HG03097 (cell line): ENCODE measurements around the gene MITF.

ENCODE experiments used
- ATAC-seq: cut with Tn5 transposase; IDR thresholded peaks from one replicate; pipeline ENCODE4 v1.9.1; 2021; ENCODE audit not compliant: unreplicated experiment, low FRiP score

The MITF gene

DNA sequence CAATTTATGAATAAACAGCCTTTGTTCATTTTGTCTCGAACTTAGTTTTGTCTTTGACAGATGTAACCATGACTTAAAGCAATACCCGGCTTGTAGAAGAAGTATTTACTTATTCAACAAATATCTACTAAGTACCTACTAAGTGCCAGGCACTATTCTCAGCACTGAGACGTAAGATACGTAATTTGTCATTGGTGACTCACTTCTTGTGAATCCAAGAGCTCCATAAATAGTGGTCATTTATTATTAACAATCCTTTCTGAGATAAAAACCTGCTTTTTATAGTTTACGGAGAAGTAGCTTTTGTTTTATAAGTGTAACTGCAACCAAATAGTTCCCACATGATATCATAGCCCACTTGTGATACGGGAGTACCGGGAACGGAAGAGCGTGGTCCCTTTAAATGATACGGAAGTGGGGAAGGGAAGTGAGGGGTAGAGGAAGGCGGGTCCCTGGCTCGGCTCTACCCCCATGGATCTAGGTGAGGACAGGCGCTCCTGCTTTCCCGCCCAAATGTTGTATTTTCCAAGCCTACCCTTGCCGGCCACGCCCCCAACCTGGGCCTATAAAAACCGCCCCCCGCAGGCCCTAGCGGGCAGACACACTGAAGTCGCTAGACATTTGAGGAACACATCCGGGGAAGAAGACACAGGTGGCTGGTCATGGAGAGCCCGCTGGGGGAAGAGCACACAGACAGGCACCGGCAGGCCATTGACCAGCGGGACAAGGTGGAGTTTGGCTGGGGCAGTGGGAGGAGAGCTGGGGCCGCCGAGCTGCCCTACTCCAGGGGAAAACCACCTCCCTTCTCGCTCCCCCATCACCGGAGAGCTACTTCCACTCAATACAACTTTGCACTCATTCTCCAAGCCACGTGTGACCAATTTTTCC is 260.1 kb downstream of the MITF start, which contains the start of gene SAMMSON:
TSS of gene SAMMSON (plus strand) at position 594 of the 888 bp plus-strand sequence.
- no peak for ATAC-seq

DNA sequence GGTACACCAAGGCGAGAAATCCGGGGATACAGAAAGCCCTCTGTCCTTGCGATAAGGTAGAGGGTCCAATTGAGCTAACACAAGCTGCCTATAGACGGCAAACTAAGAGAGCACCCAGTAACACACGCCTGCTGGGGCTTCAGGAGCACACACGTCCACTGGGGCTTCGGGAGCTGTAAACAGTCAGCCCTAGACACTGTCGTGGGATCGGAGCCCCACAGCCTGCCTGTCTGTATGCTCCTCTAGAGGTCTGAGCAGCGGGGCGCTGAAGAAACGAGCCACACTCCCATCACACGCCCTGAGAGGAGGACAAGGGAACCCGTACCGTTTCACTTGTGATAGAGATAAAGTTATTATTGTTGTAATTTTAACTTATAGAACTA is 260.8 kb downstream of the MITF start:
- no peak for ATAC-seq

DNA sequence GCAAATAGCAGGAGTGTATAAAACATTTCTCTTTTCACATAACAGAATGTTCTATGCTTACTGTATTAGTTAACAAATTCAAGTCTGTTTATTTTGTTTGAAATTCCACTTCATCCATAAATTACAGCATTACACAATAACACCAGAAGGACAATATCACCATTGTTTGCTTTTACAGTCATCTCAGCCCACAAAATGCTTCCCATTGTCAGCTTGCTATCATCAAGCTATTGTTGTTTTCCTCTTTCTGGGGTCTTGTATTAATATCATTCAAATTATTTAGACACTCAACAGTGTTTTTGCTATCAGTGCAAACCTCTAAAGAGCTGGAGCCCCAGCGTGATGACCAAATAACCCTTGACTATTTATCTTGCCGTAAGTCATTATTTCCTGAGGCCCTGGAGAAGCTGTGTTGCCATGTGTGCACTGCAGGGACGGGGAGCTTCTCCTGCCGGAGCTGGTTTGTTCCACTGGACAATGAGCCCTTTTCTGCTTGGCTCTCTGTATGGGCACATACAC is 261.4 kb downstream of the MITF start:
- no peak for ATAC-seq

DNA sequence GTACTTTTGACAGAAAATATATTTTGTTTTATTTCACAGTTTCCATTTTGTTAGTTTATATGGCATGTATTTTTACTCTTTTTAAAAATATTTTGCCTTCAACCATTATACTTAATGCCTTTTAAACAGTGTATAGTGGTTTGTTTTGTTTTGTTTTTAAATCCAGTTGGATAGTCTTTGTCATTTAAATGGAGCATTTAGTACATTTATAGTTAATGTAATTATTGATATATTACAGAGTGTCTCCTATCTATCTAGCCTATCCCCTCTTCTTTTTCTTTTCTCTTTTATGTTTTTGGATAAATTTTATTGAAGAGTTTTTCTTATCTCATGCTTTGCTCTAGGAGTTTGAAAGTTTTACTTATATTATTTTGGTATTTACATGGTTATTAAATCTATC is 263.9 kb downstream of the MITF start:
- ATAC-seq: no peak

DNA sequence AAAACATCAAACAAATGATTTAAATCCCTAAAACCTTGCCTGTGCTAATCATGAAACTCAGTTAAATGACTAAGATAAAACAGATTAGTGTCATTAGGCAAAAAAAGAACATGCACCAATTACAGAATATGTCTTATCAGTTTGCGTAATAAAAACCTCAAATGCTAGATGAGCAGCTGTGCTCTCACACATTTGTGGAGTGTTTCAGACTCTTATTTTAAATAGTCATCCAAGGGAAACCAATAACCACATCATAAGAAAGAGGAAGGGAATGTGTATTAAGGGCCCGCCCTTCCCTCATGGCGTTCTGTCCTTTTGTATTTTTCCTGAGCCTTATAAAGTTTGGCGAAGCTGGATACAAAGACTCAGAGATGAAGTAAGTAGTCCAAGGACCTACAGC is 266.8 kb downstream of the MITF start:
- ATAC-seq: no peak

DNA sequence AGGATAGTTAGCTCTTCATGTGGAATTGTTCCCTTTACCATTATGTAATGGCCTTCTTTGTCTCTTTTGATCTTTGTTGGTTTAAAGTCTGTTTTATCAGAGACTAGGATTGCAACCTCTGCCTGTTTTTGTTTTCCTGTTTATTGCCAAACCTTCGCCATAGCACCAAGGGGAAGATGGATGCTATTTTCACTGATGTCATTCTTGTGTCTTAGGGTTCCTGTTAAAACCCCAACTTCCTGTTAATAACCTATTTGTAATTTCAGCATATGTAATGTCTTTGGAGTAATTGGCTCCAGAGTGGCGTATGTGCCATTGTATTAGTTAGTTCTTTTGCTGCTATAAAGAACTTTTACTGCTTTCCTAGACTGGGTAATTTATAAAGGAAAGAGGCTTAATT is 271.1 kb downstream of the MITF start:
- no peak for ATAC-seq

DNA sequence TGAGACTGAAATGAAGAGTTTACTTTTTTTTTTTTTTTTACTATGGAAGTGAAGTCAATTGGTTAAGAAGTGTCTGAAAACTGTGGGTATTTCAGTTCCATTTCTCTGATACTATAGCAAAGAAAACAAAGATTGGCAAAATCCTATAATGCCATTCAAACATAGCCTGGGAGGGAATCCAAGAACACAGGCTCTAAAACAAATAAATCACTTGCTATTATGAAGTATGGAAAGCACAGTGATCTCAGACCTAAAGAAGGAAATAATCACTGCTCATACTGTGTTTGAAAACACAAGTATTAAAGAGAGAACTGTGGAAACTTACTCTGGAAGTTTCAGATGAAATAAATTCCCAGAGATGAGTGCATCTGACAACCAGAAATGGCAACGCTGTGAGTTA is 272.3 kb downstream of the MITF start:
- no peak for ATAC-seq
